Measurements from ENCODE around the gene IGFL4. TPM values are rescaled to one million over a fixed set of nuclear protein-coding genes. Genes with fewer than 3 reads are reported as not detected.

IGFL4 gene
- total RNA-seq, 1 experiment from 2014 or later = not detected

GRCh38 chr19:46033401-46033800 lies 7.4 kb downstream of the IGFL4 start:
- H3K9me3 ChIP-seq = no peaks in the 10 kb centered on the region; the same call in 1 of the 2 replicates
- peaks cover 10% of the 10 kb centered on the region for H3K27me3 ChIP-seq
- H3K36me3 ChIP-seq = no peaks in the 10 kb centered on the region
- DNase-seq = no peak
- no peak overlapping the region for H3K4me3 ChIP-seq

GRCh38 chr19:46032597-46033025 lies 8.2 kb downstream of the IGFL4 start:
- H3K4me3 ChIP-seq = no peak overlapping the region
- peaks cover 10% of the 10 kb centered on the region for H3K27me3 ChIP-seq
- H3K9me3 ChIP-seq = no peaks in the 10 kb centered on the region; the same call in 1 of the 2 replicates
- DNase-seq = no peak
- no peaks in the 10 kb centered on the region for H3K36me3 ChIP-seq

DNA sequence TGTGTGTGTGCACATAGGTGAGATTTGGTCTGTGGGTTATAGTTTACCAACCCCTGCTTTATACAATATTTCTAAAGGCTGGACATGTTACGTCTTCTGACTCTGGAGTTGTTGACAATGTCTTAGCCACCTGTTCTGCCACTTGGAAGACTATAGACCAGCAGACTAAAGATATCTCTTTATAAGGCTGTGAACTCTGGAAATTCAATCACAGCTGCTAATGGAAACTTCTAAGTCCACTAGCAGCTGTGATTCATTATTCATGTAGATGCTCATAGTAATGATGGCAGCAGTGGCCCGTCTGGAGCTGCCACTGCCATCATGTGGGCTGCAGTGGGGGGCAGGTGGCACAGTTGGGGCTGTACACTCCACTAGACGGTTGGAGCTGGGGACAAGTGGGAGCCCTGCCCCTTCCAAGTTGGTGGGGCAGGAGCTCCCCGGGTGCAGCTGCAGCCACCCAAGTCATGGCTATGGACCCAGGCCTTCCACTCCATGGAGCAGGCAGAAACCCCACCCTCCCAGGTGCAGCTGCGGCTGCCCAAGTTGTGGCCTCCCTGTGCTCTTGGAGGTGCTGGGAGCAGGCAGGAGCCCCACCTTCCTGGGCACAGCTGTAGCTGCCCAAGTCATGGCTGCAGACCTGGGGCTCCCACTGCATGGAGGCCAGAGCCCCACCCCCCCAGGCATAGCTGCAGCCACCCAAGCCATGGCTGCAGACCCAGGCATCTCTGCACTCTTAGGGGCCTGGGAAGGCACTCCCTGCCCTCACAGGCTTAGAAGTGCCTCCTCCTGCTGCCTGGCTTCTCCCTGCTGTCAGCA lies 8.8 kb downstream of the IGFL4 start:
- H3K27me3 ChIP-seq = peaks cover 10% of the 10 kb centered on the region
- H3K9me3 ChIP-seq = no peaks in the 10 kb centered on the region; the same call in 1 of the 2 replicates
- H3K4me3 ChIP-seq = no peak overlapping the region
- no peak for DNase-seq
- no peaks in the 10 kb centered on the region for H3K36me3 ChIP-seq

DNA sequence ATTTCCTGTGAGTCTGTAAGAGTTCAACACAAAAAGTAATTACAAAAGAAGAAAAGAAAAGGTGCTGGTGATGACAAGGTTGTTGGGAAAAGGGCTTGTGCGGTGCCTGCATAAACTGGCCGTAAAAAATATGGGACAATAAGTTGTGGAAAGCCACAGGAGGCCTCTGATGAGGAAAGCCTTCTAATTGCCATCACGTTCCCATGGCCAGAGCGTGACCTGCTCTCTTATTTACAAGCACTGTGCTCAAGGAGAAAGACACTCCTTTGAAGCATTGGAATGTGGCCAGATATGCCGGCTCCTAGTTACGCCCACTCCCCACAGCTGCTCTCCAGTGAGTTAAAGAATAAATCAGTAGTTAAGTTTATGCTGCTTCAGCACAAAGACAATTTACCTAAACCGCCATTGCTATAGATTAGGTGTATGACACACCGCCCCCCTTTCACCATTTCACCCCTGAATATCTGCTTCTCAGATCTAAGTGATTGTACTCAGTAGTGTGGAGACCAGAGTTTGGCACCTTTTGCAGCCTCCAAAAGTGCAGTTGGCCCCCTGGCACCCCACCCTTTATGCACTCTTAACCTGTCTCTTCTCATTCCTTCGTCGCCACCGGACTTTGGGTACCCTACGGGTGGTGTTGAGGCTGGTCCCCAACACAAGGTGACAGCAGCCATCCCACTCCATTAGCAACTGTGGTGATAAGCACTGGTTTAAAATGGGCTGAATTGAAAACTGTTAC lies 9.8 kb downstream of the IGFL4 start:
- peaks cover 10% of the 10 kb centered on the region for H3K27me3 ChIP-seq
- no peaks in the 10 kb centered on the region; the same call in 1 of the 2 replicates for H3K9me3 ChIP-seq
- H3K4me3 ChIP-seq = no peak overlapping the region
- H3K36me3 ChIP-seq = no peaks in the 10 kb centered on the region
- DNase-seq = no peak

DNA sequence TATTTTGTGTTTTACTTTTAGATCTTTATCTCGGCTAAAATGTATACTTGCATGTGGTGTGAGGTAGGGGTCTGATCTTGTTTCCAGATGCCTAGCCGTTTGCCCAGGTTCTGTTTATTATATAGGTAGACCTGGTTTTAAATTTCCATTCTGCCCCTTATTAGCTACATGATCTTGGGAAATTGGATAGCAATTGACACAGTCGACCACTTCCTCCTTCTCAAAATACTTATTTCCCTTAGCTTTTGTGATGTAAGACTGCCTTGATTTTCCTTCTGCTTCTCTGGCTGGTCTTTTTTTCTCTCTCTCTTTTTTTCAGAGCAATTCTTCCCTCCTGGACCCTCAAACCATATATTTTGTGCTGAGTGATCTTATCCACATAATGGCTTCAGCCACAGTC lies 15.0 kb downstream of the IGFL4 start:
- Histone ChIP-seq H3K4me3 (no peak overlapping the region), H3K36me3 (no peaks in the 10 kb centered on the region), H3K9me3 (no peaks in the 10 kb centered on the region), H3K27me3 (peaks cover 4% of the 10 kb centered on the region)
- no peak for DNase-seq

- no peak for DNase-seq
- H3K27me3 ChIP-seq = no peaks in the 10 kb centered on the region; the same call in 1 of the 2 replicates
- no peak overlapping the region for H3K4me3 ChIP-seq
- H3K36me3 ChIP-seq = no peaks in the 10 kb centered on the region
- no peaks in the 10 kb centered on the region for H3K9me3 ChIP-seq
Observed at GRCh38 chr19:46023311-46023779, 17.5 kb downstream of the IGFL4 start.

DNA sequence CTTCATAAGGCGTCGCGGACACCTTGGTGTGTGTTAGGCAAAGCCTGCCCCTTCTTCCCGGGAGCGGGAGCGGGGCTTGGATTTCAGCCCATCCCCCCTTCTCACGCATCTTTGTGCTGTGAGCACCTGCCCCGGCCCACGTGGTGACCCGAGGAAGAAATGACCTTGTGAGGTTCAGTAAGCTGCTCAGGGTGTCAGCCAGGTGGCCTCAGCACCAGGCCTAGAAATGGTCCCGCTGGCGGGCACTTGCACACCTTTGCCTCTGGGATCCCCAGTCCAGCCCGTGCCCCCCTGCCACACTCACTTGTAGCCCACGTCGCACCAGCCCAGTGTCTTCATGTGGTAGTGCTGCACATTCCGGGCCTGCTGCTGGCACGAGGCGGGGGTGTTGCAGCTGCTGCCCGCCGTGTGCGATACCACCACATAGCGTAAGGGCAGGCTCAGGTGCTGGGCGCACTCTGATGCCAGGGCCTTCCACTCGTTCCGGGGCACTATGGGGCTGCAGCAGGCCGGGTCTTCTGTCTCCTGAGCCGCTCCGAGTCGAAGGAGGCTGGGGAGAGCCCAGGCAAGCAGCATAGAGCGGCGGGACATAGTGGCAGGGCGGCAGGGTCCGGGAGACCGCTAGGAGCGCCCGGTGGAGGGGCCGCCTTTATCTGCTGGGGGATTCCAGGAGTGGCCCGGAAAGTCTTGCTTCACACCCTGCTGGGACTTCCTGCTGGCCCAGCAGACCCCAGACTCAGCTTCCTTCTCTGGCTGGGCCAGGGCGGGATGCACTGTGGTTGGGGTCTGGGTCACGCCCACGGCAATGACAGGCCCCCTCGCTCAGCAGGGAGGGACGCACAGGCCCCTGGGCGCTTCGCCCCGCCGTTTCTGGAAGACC lies 18.1 kb downstream of the IGFL4 start, which contains the start of gene PGLYRP1:
TSS of gene PGLYRP1 (minus strand) at position 623 of the 880 bp plus-strand sequence. CDS start at position 591, 32 bp downstream.
- Histone ChIP-seq H3K27me3 (no peaks in the 10 kb centered on the region; the same call in 1 of the 2 replicates), H3K4me3 (no peak within 1 kb of the TSS), H3K36me3 (0 out of 2 replicates have a peak, but pooled peaks cover 2% of the 10 kb centered on the region), H3K9me3 (no peaks in the 10 kb centered on the region)
- no peak for DNase-seq

DNA sequence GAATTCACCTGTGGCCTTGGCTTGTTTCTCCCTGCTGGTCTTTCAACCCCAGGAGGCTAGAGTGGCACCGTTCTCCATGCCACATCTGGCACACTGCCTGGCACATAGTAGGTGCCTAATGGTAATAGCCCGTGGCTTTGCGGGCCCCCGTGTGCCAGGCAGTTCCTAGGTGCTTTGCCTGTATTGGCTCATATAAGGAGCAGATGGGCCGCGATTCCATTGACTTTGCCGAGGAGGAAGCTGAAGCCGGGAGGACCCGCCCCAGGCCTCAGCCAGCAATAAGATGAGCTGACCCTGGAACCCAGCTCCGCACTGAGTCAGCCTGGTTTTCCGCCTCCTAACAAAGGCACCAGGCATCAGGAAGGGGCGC lies 18.8 kb downstream of the IGFL4 start:
- Histone ChIP-seq H3K36me3 (peaks cover 3% of the 10 kb centered on the region; the same call in 1 of the 2 replicates), H3K4me3 (no peak overlapping the region), H3K27me3 (no peaks in the 10 kb centered on the region; the same call in 1 of the 2 replicates), H3K9me3 (no peaks in the 10 kb centered on the region)
- DNase-seq = no peak

GRCh38 chr19:46021531-46022041 lies 19.2 kb downstream of the IGFL4 start:
- DNase-seq = no peak
- Histone ChIP-seq H3K36me3 (peaks cover 3% of the 10 kb centered on the region; the same call in 1 of the 2 replicates), H3K4me3 (no peak overlapping the region), H3K9me3 (no peaks in the 10 kb centered on the region), H3K27me3 (no peaks in the 10 kb centered on the region; the same call in 1 of the 2 replicates)

DNA sequence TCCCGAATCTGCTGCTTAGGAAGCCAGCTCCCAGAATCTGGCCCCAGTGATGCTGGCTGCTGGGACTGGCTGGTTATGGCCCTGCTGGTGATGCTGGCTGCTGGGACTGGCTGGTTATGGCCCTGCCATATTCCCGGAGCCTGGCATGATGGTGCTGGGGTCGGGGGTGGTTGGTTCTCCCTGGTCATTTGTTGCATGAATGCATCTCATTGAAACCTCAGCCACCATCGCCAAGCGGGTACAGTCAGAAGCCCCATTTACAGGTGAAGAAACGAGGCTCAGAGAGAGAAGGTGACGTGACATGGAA lies 20.0 kb downstream of the IGFL4 start:
- Histone ChIP-seq H3K36me3 (peaks cover 3% of the 10 kb centered on the region; the same call in 1 of the 2 replicates), H3K27me3 (no peaks in the 10 kb centered on the region), H3K9me3 (no peaks in the 10 kb centered on the region), H3K4me3 (no peak overlapping the region)
- no peak for DNase-seq

DNA sequence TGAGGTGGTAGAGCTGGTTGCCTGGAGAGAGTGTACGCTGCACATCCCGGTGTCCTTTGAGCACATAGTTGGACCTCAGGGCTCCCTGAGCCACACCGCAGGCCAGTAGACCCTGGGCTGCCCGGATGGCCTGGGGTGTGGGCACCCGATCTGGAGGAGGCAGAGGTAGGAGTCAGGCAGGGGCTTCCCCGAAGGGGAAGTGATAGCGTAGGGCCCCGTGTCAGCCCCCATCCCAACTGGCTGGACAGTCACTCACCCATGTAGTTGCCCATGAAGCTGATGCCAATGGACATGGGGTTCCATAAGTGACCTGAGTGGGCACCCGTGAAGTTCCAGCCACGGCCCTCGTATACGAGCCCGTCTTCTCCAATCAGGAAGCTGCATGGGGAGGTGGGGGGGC lies 21.5 kb downstream of the IGFL4 start:
- Histone ChIP-seq H3K4me3 (no peak overlapping the region), H3K36me3 (peaks cover 3% of the 10 kb centered on the region; the same call in 1 of the 2 replicates)

DNA sequence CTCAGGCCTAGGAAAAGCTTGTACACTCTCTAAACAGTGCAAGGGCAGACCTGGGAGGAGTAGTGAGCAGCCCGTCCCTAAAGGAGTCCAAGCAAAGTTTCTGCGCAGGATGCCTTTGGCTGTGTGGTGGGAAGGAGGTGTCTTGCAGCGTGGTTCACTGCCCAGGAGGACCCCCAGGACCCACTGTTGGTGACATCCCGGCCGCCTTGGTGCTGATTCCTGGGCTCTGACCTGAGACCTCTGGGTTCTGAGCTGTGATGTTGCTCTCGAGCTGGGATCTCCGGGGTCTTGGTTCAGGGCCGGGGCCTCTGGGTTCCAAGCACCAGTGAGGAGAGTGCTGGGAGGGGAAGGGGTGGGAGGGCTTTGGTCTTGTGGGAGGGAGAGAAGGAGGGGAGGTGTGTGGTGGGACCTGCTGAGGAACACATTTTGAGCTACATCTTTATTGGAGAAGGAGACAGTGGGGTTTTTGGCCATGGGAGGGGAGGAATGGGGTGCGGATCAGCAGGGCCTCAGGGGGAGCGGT lies 22.0 kb downstream of the IGFL4 start:
- DNase-seq = no peak
- H3K9me3 ChIP-seq = no peaks in the 10 kb centered on the region
- no peaks in the 10 kb centered on the region for H3K27me3 ChIP-seq
- H3K4me3 ChIP-seq = no peak overlapping the region
- H3K36me3 ChIP-seq = peaks cover 3% of the 10 kb centered on the region; the same call in 1 of the 2 replicates

More for the DNA sequence above, 21.5 kb downstream of the IGFL4 start:
- DNase-seq = no peak
- no peaks in the 10 kb centered on the region for H3K9me3 ChIP-seq
- H3K27me3 ChIP-seq = no peaks in the 10 kb centered on the region

DNA sequence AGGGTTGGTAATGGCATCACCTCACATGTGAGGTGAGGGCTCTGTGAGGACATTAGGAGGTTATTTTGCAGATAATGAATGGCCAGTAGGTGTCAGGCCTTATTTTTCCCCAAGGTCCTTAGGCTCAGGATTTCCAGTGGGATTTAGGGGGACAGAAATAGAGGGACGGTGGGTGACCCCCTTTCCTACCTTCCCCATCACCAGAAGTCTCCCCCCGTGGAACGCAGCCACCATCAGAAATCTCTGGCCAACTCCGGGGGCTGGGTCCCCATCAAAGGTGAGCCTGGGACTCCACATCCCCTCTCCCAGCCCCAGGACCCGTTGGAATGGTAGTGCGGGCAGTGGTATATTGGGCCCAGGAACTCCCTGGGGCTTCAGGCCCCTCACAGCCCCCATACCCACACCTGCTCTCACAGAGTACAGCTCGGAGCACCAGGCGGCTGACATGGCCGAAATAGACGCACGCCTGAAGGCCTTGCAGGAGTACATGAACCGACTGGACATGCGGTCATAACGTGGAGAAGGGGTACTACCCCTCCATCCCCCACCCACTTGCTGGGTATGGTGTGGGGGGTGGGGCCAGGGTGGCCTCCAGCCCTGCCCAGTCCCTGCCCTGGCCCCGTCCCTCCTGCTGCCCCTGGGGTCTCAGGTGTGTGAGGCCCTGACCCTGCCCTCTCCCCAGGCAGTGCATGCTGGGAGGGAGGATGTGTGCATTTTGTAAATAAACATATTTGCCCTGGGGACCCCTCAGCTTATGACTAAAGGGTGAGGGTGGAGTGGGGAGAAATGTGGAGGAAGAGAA lies 22.7 kb downstream of the IGFL4 start:
- H3K9me3 ChIP-seq = no peaks in the 10 kb centered on the region
- no peak for DNase-seq
- peaks cover 3% of the 10 kb centered on the region; the same call in 1 of the 2 replicates for H3K36me3 ChIP-seq
- no peak overlapping the region for H3K4me3 ChIP-seq
- no peaks in the 10 kb centered on the region for H3K27me3 ChIP-seq

DNA sequence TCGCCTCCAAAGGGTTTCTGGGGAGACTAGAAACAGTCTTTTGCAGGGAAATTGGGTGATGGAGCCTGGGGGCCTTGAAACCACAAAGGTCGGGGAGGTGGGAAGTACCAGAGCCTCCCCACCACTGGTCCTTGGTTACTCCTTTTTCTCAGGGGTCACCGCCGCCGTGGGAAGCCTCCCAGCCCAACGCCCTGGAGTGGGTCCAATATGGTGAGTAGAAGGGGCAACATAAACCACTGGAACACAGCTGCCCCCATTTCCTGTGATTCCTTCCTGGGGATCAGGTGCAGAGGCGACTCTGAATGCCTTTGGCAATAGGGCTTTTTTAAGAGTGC lies 23.7 kb downstream of the IGFL4 start:
- Histone ChIP-seq H3K36me3 (peaks cover 3% of the 10 kb centered on the region; the same call in 1 of the 2 replicates), H3K4me3 (no peak overlapping the region; the same call in 1 of the 2 replicates), H3K27me3 (no peaks in the 10 kb centered on the region), H3K9me3 (no peaks in the 10 kb centered on the region)
- DNase-seq = no peak

DNA sequence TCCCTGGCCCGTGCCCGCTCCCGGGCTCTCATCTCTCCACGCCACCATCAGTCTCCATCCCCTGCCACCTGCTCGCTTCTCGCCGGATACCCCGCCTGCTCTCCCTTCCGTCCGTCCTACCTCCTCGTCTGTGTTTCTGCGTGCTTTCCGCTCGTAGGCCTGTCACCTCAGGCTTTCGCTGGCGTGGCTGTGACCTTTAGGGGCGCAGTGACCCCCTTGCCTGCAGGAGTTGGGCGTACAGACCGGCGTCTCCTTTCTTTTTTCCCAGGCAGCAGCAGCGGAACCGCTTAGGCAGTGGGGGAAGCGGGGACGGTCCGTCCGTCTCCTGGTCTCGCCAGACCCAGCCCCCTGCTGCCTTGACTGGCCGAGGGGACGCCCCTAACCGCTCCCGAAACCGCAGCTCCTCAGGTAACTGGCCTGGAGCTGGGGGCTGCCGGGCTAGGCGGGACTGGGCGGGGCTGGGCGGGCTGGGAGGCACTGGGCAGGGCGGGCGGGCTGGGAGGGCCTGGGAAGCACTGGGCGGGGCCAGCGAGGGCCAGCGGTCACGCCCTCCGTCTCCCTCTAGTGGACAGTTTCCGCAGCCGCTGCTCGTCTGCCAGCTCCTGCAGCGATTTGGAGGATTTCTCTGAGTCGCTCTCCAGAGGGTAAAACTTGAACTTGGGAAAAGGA lies 24.2 kb downstream of the IGFL4 start:
- Histone ChIP-seq H3K36me3 (peaks cover 3% of the 10 kb centered on the region; the same call in 1 of the 2 replicates), H3K9me3 (no peaks in the 10 kb centered on the region), H3K27me3 (no peaks in the 10 kb centered on the region), H3K4me3 (peak overlapping the region; percentile 48)
- DNase-seq = peak; percentile 74
